DMS 273 treated with DMSO at 0.1 percent for 48 hours (cell line): ENCODE data around the gene H2AZ1.

Source experiments
- DNase-seq: peaks from one replicate; lab custom pipeline; 2025; lab: John Stamatoyannopoulos, UW

The H2AZ1 gene

GRCh38 chr4:99946356-99947189, 3.5 kb downstream of the H2AZ1 start, which contains the start of gene DNAJB14:
DNAJB14 (minus strand) TSS chr4:99946618; CDS start chr4:99946571, 47 bp downstream.
- DNase-seq, result peak; percentile 4

- no peak for DNase-seq
These were observed 4.2 kb downstream of the H2AZ1 start for GRCh38 chr4:99945718-99946355.

GRCh38 chr4:99943904-99944437, 6.1 kb downstream of the H2AZ1 start:
- no peak for DNase-seq

GRCh38 chr4:99938243-99938753, 11.8 kb downstream of the H2AZ1 start:
- DNase-seq, result no peak

GRCh38 chr4:99934891-99935290, 15.2 kb downstream of the H2AZ1 start:
- no peak for DNase-seq

GRCh38 chr4:99927566-99927965, 22.5 kb downstream of the H2AZ1 start:
- DNase-seq, result no peak

GRCh38 chr4:99921174-99921573, 28.9 kb downstream of the H2AZ1 start:
- DNase-seq, result no peak

GRCh38 chr4:99918656-99919055, 31.4 kb downstream of the H2AZ1 start:
- DNase-seq, result no peak

GRCh38 chr4:99917575-99917974, 32.5 kb downstream of the H2AZ1 start:
- no peak for DNase-seq

- no peak for DNase-seq
These were observed 34.6 kb downstream of the H2AZ1 start for GRCh38 chr4:99915449-99915848.
